SK-N-SH treated with all-trans-retinoic acid at 6 μM for 48 hours (cell line): ENCODE measurements around the gene DAB1.

Experiments
- ARNTL ChIP-seq: fragments of 450-650 bp; formaldehyde crosslinking; IDR thresholded peaks from 2 replicates; pipeline ENCODE4 v1.5.0; 2020; ENCODE audit warnings: low read depth, mild to moderate bottlenecking, moderate library complexity, borderline replicate concordance
- BACH2 ChIP-seq: fragments of 250-450 bp; sonication (Bioruptor Pico); IDR thresholded peaks from 2 replicates; pipeline ENCODE4 v1.9.0; 2021; ENCODE audit warnings: mild to moderate bottlenecking, borderline replicate concordance
- CSDC2 ChIP-seq: fragments of 250-450 bp; sonication (Bioruptor Pico); IDR thresholded peaks from 2 replicates; pipeline ENCODE4 v1.5.0; 2020; ENCODE audit warnings: mild to moderate bottlenecking, moderate library complexity
- GLIS3 ChIP-seq: fragments of 250-450 bp; sonication (Bioruptor Pico); IDR thresholded peaks from 2 replicates; pipeline ENCODE4 v1.5.0; 2020; ENCODE audit warnings: mild to moderate bottlenecking, moderate library complexity
- TCF4 ChIP-seq: fragments of 250-450 bp; sonication (Bioruptor Pico); IDR thresholded peaks from 2 replicates; pipeline ENCODE4 v1.8.0; 2021; ENCODE audit warnings: mild to moderate bottlenecking, moderate library complexity, borderline replicate concordance
- TOX ChIP-seq: fragments of 250-450 bp; sonication (Bioruptor Pico); IDR thresholded peaks from 2 replicates; pipeline ENCODE4 v1.8.0; 2021; ENCODE audit warnings: mild to moderate bottlenecking, moderate library complexity, borderline replicate concordance
- ZFP3 ChIP-seq: fragments of 250-450 bp; sonication (Bioruptor Pico); IDR thresholded peaks from 2 replicates; pipeline ENCODE4 v1.5.0; 2020; ENCODE audit warnings: mild to moderate bottlenecking, moderate library complexity
- ZFP30 ChIP-seq: fragments of 450-650 bp; formaldehyde crosslinking; IDR thresholded peaks from 2 replicates; pipeline ENCODE4 v1.5.0; 2022; ENCODE audit warnings: mild to moderate bottlenecking, moderate library complexity
- ZNF565 ChIP-seq: fragments of 450-650 bp; formaldehyde crosslinking; conservative IDR thresholded peaks from 2 replicates; pipeline ENCODE4 v1.5.0; 2020; ENCODE audit warnings: low read depth, mild to moderate bottlenecking, moderate library complexity
- ZNF70 ChIP-seq: fragments of 450-650 bp; formaldehyde crosslinking; IDR thresholded peaks from 2 replicates; pipeline ENCODE4 v1.5.0; 2020; ENCODE audit warnings: mild to moderate bottlenecking, moderate library complexity
- ZNF8 ChIP-seq: fragments of 450-650 bp; formaldehyde crosslinking; IDR thresholded peaks from 2 replicates; pipeline ENCODE4 v1.5.0; 2020; ENCODE audit warnings: mild to moderate bottlenecking, moderate library complexity

DNA sequence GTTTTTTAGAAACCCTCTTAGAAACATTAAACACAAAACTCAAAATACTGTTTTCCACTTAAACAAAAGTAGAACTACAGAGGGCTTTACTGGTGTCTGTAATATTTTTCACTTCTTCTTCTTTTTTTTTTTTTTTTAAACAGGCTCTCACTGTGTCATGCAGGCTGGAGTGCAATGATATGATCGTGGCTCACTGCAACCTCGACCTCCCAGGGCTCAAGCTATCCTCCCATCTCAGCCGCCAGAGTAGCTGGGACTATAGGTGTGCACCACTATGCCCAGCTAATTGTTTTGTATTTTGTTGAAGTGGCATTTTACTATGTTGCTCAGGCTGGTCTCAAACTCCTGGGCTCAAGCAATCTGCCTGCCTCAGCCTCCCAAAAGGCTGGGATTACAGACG lies 194.8 kb downstream of the DAB1 start:
- TF ChIP-seq ZFP3 (CRISPR knock-in tag) (no peak), ZFP30 (CRISPR knock-in tag) (no peak), CSDC2 (CRISPR knock-in tag) (no peak), TCF4 (CRISPR knock-in tag) (no peak), ZNF70 (CRISPR knock-in tag) (no peak), ZNF8 (CRISPR knock-in tag) (no peak), ARNTL (no peak), TOX (CRISPR knock-in tag) (no peak), GLIS3 (no peak), ZNF565 (no peak), BACH2 (CRISPR knock-in tag) (no peak)
